ENCODE measurements around the gene CACNA1F. TPM values are rescaled to one million over a fixed set of nuclear protein-coding genes. Genes with fewer than 3 reads are reported as not detected.

Gene CACNA1F
- total and polyA plus RNA-seq, 3 donors from 2014 or later: 0.16 to 0.24 (median 0.19) TPM

- TF ChIP-seq CTCF (IDR thresholded peaks at IDR 0.05) (no peak), POLR2A (IDR thresholded peaks at IDR 0.05) (no peak)
- intact Hi-C loops (cut with DNase I; ENCODE audit: low total_unique reads): no loop called here
- Histone ChIP-seq H3K27ac (no peak overlapping the region), H3K4me3 (no peak overlapping the region), H3K4me1 (no peaks in the 10 kb centered on the region), H3K27me3 (no peaks in the 10 kb centered on the region), H3K9me3 (no peaks in the 10 kb centered on the region), H3K36me3 (ENCODE audit: low read depth, missing control alignments) (no peaks in the 10 kb centered on the region)
- no peak for DNase-seq
- 95 to 100% methylated on average over 2 to 4 of the region's 10 CpGs for WGBS, 2 donors
Measured at GRCh38 chrX:49246541-49246940, 13.4 kb upstream of the CACNA1F start.

- no peak for TF ChIP-seq POLR2A (IDR thresholded peaks at IDR 0.05)
- TF ChIP-seq CTCF (IDR thresholded peaks at IDR 0.05): no peak
- Histone ChIP-seq H3K27me3 (no peaks in the 10 kb centered on the region), H3K4me3 (no peak overlapping the region), H3K9me3 (no peaks in the 10 kb centered on the region), H3K27ac (no peak overlapping the region), H3K36me3 (ENCODE audit: low read depth, missing control alignments) (no peaks in the 10 kb centered on the region), H3K4me1 (no peaks in the 10 kb centered on the region)
- intact Hi-C loops (cut with DNase I; ENCODE audit: low total_unique reads): no loop called here
- WGBS, 2 donors: 94 to 100% methylated on average over 2 of the region's 2 CpGs
- no peak for DNase-seq
Measured at GRCh38 chrX:49244207-49244606, 11.1 kb upstream of the CACNA1F start.

GRCh38 chrX:49243166-49243565 lies 10.0 kb upstream of the CACNA1F start:
- intact Hi-C loops (cut with DNase I; ENCODE audit: low total_unique reads): no loop called here
- Histone ChIP-seq H3K27ac (no peak overlapping the region), H3K4me1 (no peaks in the 10 kb centered on the region), H3K4me3 (no peak overlapping the region), H3K27me3 (no peaks in the 10 kb centered on the region), H3K9me3 (no peaks in the 10 kb centered on the region), H3K36me3 (ENCODE audit: low read depth, missing control alignments) (no peaks in the 10 kb centered on the region)
- TF ChIP-seq POLR2A (IDR thresholded peaks at IDR 0.05) (no peak), CTCF (IDR thresholded peaks at IDR 0.05) (no peak)
- DNase-seq: no peak
- 90 to 93% methylated on average over 11 of the region's 12 CpGs for WGBS, 2 donors

- Histone ChIP-seq H3K27ac (no peak overlapping the region), H3K9me3 (no peaks in the 10 kb centered on the region), H3K4me3 (no peak overlapping the region), H3K36me3 (ENCODE audit: low read depth, missing control alignments) (no peaks in the 10 kb centered on the region), H3K27me3 (no peaks in the 10 kb centered on the region), H3K4me1 (no peaks in the 10 kb centered on the region)
- no peak for DNase-seq
- intact Hi-C loops (cut with DNase I; ENCODE audit: low total_unique reads): no loop called here
- WGBS, 2 donors: 95 to 97% methylated on average over 5 to 12 of the region's 12 CpGs
- no peak for TF ChIP-seq CTCF (IDR thresholded peaks at IDR 0.05)
- TF ChIP-seq POLR2A (IDR thresholded peaks at IDR 0.05): no peak
Measured at GRCh38 chrX:49242545-49243066, 9.5 kb upstream of the CACNA1F start.

- DNase-seq: no peak
- intact Hi-C loops (cut with DNase I; ENCODE audit: low total_unique reads): no loop called here
- Histone ChIP-seq H3K27ac (no peak overlapping the region), H3K36me3 (ENCODE audit: low read depth, missing control alignments) (no peaks in the 10 kb centered on the region), H3K4me3 (no peak overlapping the region), H3K9me3 (no peaks in the 10 kb centered on the region), H3K27me3 (no peaks in the 10 kb centered on the region), H3K4me1 (no peaks in the 10 kb centered on the region)
- no peak for TF ChIP-seq POLR2A (IDR thresholded peaks at IDR 0.05)
- no peak for TF ChIP-seq CTCF (IDR thresholded peaks at IDR 0.05)
- WGBS, 2 donors: 65 to 74% methylated on average over 4 to 7 of the region's 7 CpGs
Measured at GRCh38 chrX:49238735-49239134, 5.6 kb upstream of the CACNA1F start.
